Left lung (tissue), 10 donors: ENCODE measurements around the gene GNAL. TPM values are rescaled to one million over a fixed set of nuclear protein-coding genes. Genes with fewer than 3 reads are reported as not detected.
A peak's percentile ranks its signal among the peaks of the same experiment; 100 is the strongest.

Experiments
- ATAC-seq: fragments of 200-7000 bp; cut with Tn5 transposase; one replicate; pipeline ENCODE4 v1.9.1; 2020; ENCODE audit warnings: moderate library complexity
- DNase-seq, 4 donors: peaks; one replicate each; pipeline ENCODE4 v3.0.0-alpha.2; 2013 to 2020
- H3K27ac ChIP-seq, 2 donors: fragments of 200-600 bp; sonication (generic) in 1 of 2; one replicate each; pipeline versions ENCODE4 v1.5.0 to v1.8.0; 2020 to 2021
- H3K27me3 ChIP-seq, 2 donors: fragments of 200-600 bp; sonication (generic) in 1 of 2; one replicate each; pipeline versions ENCODE4 v1.5.0 to v1.8.0; 2020 to 2021
- H3K36me3 ChIP-seq, 2 donors: fragments of 200-600 bp; sonication (generic) in 1 of 2; one replicate each; pipeline versions ENCODE4 v1.5.0 to v1.8.0; 2020 to 2021
- H3K4me1 ChIP-seq, 2 donors: fragments of 200-600 bp; one replicate each; pipeline ENCODE4 v1.8.0; 2021
- H3K4me3 ChIP-seq, 2 donors: fragments of 200-600 bp; sonication (generic) in 1 of 2; one replicate each; pipeline versions ENCODE4 v1.5.0 to v1.8.0; 2020 to 2021; ENCODE audit warnings: mild to moderate bottlenecking in 1 of 2
- H3K9me3 ChIP-seq, 2 donors: fragments of 200-600 bp; sonication (generic) in 1 of 2; one replicate each; pipeline versions ENCODE4 v1.5.0 to v1.8.0; 2020 to 2021
- intact Hi-C, 2 donors: fragments of 100-400 bp; cut with DNase I; formaldehyde crosslinking; loops; one replicate each; pipeline versions ENCODE4 v1.11.2 to v1.14.2; 2022
- polyA plus RNA-seq, 6 donors: library from polyadenylated mRNA; unstranded; fragments of 120-200 nt; gene quantifications; one replicate each; pipeline ENCODE4 v1.2.1, GENCODE V29; 2013; ENCODE audit not compliant: insufficient read length in 6 of 6
- total RNA-seq, 2 donors: library from RNA; stranded (reverse); fragmentation: NEBNext Ultra II Directional; extraction: Animal tissue kit (Norgen Biotek cat#: 25700); gene quantifications; one replicate each; pipeline ENCODE4 v1.2.1, GENCODE V29; 2021
- TF ChIP-seq, protein P1 (sequence below), 2 donors: fragments of 200-600 bp; sonication (generic) in 1 of 2; IDR thresholded peaks; one replicate each; pipeline versions ENCODE4 v1.5.0 to v1.8.0; 2021; ENCODE audit warnings: antibody characterized with exemption in 2 of 2
- donor health status: DM: no; HTN: yes; CAD: no.
- donor health status: DM: no; HTN: no; CAD: no.

The GNAL gene
- total and polyA plus RNA-seq, 8 donors = 1.8 to 5.7 (median 2.8) TPM

DNA sequence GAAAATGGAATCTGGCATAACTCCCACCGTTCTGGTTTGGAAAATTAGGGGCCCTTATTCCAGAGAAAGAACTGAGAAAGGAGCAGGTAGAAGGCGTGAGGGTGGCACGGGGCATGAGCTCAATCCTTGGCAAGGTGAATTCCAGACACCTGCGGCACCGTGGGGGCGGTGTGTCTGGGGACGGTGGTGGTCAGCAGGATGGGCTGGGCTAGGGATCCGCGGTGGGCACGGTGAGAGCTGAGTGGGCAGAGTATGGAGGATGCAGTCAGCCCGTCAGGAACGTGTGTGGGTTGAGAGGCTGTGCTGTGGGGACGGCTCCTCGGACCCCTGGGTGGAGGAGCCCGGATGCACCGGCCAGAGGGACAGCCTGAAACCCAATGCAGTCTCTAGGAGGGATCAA is 61.1 kb downstream of the GNAL start:
- TF ChIP-seq, protein P1, sequence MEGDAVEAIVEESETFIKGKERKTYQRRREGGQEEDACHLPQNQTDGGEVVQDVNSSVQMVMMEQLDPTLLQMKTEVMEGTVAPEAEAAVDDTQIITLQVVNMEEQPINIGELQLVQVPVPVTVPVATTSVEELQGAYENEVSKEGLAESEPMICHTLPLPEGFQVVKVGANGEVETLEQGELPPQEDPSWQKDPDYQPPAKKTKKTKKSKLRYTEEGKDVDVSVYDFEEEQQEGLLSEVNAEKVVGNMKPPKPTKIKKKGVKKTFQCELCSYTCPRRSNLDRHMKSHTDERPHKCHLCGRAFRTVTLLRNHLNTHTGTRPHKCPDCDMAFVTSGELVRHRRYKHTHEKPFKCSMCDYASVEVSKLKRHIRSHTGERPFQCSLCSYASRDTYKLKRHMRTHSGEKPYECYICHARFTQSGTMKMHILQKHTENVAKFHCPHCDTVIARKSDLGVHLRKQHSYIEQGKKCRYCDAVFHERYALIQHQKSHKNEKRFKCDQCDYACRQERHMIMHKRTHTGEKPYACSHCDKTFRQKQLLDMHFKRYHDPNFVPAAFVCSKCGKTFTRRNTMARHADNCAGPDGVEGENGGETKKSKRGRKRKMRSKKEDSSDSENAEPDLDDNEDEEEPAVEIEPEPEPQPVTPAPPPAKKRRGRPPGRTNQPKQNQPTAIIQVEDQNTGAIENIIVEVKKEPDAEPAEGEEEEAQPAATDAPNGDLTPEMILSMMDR (IDR thresholded peaks at IDR 0.05) = no peak
- Histone ChIP-seq H3K27ac (no peak overlapping the region), H3K27me3 (peaks cover 32 to 75% of the 10 kb centered on the region in 2 donors), H3K4me3 (no peak overlapping the region), H3K36me3 (no peaks in the 10 kb centered on the region), H3K9me3 (no peaks in the 10 kb centered on the region), H3K4me1 (peaks cover 0 to 18% of the 10 kb centered on the region in 2 donors)
- intact Hi-C loops = no loop called here
- ATAC-seq (no peak), DNase-seq (no peak)

DNA sequence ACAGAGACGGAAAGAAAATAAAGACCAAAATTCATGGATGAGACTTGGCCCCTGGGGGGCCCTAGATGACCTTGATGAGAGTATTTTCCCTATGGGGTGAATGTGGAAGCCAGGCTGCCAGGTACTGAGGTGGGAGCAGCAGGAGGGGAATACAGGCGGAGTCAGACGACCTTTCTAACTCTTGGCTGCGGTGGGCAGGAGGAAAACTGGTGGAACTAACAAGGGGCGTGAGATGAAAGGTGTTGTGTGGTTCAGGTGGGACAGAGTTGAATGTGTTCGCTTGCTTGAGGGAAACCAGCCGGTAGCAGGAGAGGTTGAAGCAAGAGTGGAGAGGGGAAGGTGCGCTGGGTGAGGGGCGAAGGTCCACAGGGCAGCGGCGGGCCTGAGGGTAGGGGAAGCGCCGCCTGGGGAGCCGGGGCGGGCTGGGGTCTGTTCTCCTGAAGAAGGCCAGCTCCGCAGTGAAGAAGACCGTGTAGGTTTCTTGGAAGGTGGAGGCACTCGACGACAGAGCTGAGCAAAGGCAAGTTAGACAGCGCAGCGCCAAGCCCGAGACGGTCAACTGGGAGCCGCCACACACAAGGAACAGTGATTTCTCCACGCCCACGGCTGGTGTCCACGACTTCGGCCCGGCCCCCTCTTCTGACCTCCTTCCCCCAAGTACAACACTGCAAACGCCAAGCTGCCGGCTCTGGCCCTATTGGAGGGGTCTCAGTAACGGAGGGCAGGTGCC is 61.7 kb downstream of the GNAL start:
- Histone ChIP-seq H3K27ac (no peak overlapping the region), H3K9me3 (no peaks in the 10 kb centered on the region), H3K27me3 (peaks cover 32 to 76% of the 10 kb centered on the region in 2 donors), H3K4me3 (no peak overlapping the region), H3K4me1 (peaks cover 0 to 18% of the 10 kb centered on the region in 2 donors), H3K36me3 (no peaks in the 10 kb centered on the region)
- no peak for ATAC-seq
- TF ChIP-seq, protein P1 (IDR thresholded peaks at IDR 0.05) = no peak
- intact Hi-C loops = no loop called here
- no peak for DNase-seq

DNA sequence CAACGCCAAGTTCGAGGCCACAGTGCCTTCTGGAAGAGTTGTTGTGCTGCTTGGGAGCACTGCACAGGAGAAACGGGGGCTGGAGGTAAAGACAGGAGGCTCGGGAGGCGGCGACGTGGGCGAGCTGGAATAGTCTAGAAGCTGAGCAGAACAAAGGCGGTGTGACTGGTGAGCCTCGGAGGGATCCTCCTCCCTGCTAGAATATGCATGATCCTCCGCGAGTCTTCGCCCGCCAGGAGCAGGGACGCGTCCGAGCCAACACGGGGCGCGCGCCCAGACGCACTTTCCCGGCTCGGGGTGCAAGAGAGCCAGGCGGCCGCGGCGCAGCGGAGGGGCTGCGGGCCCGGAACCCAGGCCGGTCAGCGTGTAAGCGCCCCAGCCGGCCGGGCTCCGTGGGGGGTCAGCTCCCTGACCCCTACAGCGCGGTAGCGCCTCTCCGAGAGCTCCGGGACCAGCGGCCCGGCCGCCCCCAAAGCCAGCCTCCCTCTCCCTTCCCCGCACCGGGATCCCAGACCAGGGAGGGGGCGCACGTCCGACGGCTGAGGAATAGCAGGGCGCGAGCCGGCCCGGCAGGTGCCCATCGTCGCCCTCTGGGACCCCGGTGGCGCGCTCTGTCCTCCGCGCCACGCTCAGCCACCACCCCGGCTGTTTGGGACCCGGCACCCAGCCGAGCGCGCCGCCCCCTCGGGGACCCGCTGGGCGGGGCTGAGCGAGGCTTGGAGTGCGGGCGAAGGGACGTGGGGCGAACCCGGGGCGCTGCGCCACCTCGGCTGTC is 62.5 kb downstream of the GNAL start:
- peak overlapping the region in 1 of 2 donors; percentile 30 for H3K4me3 ChIP-seq
- H3K27ac ChIP-seq = no peak overlapping the region
- TF ChIP-seq, protein P1 (IDR thresholded peaks at IDR 0.05) = no peak
- H3K27me3 ChIP-seq = peaks cover 32 to 76% of the 10 kb centered on the region in 2 donors
- intact Hi-C loops = no loop called here
- H3K9me3 ChIP-seq = no peaks in the 10 kb centered on the region
- no peak for DNase-seq
- H3K36me3 ChIP-seq = no peaks in the 10 kb centered on the region
- peak; percentile 35 for ATAC-seq
- H3K4me1 ChIP-seq = peaks cover 0 to 18% of the 10 kb centered on the region in 2 donors

DNA sequence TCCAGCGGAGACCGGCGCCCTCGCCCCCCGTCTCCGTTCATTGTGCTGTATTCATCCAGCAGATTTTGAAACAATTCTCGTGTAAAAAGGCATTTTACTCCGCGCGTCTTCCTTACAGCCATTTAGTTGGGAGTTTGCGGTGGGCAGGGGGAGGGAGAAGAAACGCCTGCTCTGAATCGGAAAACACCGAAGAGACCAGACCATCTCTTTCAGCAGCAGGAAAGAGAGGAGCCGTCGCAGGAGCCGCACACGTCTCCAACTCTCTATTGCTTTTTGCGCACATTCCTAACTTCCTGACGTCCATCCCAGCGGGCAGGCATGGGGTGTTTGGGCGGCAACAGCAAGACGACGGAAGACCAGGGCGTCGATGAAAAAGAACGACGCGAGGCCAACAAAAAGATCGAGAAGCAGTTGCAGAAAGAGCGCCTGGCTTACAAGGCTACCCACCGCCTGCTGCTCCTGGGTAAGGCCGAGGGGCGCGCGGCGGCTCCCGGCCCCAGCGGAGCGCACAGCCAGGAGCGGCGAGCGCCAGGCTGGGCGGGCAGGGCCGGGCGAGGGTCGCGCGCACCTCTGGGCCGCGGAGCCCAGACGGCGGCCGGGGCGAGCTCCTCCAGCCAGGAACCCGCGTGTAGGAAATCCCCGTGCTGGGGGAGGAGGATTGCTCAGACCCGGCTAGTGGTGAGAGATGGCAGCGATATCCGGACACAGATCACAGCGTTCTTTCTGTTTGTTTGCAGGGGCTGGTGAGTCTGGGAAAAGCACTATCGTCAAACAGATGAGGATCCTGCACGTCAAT is 63.2 kb downstream of the GNAL start:
- intact Hi-C loops = no loop called here
- DNase-seq (peak in 2 of 4 donors; percentile 27 to 36), ATAC-seq (peak; percentile 42)
- peak overlapping the region in 1 of 2 donors; percentile 30 for H3K4me3 ChIP-seq
- no peak overlapping the region for H3K27ac ChIP-seq
- H3K27me3 ChIP-seq = peaks cover 32 to 69% of the 10 kb centered on the region in 2 donors
- no peaks in the 10 kb centered on the region for H3K36me3 ChIP-seq
- TF ChIP-seq, protein P1 (IDR thresholded peaks at IDR 0.05) = no peak
- peaks cover 0 to 18% of the 10 kb centered on the region in 2 donors for H3K4me1 ChIP-seq
- H3K9me3 ChIP-seq = no peaks in the 10 kb centered on the region
